ENCODE data around the gene SEMA3B.

DNA sequence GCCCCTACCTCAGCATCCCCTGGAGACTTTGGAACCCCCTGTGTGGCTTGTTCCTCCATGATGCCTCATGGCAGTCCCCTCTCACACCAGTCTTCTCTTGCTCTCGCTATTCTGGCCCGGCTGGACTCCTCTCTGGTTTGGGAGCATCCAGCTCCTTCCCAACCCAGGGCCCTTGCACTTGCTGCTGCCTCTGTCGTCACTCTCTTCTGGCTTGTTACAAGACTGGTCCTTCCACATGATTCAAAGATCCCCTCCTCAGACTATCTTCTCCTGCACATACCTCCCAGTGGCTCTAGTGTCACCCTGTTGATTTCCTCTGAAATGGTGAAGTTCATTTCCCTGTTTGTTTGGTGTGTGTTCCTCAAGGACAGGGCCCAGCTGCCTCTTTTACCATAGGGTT is 39.5 kb upstream of the SEMA3B start:
- TF ChIP-seq SMARCA5 (IDR thresholded peaks at IDR 0.05) (no peak), POLR2H (tag; IDR thresholded peaks at IDR 0.05; ENCODE audit: low read depth) (no peak), SRF (CRISPR knock-in tag; IDR thresholded peaks at IDR 0.05) (no peak), TCF7 (IDR thresholded peaks at IDR 0.05; ENCODE audit: borderline replicate concordance) (no peak), HDAC2 (IDR thresholded peaks at IDR 0.05) (no peak)
- TF ChIP-seq, protein P1, sequence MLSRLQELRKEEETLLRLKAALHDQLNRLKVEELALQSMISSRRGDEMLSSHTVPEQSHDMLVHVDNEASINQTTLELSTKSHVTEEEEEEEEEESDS (CRISPR knock-in tag; IDR thresholded peaks at IDR 0.05): no peak
